T-helper 1 cell (primary cell): ENCODE data around the gene KIF26B.
"Not testable (repeated sequence)": the region's sequence is repeated elsewhere in the genome, so short reads cannot be mapped to it uniquely, and the experiment has no call there.

Source experiments
- DNase-seq, 5 donors: peaks; one replicate each; pipeline ENCODE4 v3.0.0-alpha.2; 2012 to 2020

KIF26B gene

DNA sequence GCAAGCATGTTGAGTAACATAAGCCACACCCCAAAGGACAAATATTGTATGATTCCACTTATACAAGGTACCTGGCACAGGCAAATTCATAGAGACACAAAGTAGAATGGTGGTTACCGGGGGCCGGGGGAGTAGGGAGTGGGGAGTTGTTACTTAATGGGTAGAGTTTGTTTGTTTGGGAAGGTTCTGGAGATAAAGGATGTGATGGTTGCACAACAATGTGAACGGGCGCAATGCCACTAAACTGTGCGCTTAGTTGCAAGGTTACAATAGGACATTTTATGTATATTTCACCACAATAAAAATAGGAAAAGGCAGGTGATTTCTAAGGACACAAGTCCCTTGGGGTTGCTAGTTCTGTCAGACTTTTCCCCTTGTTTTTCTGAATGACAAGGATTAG is 516.6 kb downstream of the KIF26B start:
- DNase-seq: no peak

DNA sequence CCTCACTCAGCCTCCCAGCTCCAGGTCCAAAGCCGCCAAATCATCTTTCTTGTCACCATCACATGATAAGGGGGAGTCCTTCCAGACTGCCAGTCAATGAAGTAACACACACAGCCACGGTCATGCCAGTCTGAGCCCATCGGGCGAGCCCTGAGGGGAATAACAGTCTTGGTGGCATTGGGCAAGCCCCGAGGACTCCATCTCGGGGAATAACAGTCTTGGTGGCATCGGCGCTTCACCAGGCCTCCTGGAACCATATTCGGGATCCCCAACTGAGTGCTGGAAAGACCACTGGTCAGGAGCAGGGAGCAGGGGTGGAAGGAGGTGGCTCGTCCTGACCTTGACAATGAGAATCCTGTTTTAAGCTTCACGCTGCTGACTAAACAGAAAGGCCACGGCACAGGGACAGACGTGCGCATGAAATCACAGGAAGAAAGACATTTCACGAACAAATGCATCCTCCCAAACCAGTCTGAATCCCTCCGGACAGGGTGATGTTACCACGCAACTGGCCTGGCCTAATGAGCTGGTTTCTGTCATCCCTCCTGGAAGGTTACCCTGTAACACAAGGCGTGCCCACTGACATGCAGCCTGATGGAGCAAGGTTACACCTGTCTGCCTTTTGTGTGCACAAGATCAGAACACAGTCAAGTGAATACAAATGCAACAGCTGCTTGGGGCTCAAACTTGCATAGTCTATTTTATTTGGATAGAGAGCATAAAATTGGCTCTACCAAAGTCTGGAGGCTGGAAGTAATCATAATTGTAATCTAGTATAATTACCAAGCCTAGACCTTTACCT is 517.4 kb downstream of the KIF26B start:
- no peak for DNase-seq

DNA sequence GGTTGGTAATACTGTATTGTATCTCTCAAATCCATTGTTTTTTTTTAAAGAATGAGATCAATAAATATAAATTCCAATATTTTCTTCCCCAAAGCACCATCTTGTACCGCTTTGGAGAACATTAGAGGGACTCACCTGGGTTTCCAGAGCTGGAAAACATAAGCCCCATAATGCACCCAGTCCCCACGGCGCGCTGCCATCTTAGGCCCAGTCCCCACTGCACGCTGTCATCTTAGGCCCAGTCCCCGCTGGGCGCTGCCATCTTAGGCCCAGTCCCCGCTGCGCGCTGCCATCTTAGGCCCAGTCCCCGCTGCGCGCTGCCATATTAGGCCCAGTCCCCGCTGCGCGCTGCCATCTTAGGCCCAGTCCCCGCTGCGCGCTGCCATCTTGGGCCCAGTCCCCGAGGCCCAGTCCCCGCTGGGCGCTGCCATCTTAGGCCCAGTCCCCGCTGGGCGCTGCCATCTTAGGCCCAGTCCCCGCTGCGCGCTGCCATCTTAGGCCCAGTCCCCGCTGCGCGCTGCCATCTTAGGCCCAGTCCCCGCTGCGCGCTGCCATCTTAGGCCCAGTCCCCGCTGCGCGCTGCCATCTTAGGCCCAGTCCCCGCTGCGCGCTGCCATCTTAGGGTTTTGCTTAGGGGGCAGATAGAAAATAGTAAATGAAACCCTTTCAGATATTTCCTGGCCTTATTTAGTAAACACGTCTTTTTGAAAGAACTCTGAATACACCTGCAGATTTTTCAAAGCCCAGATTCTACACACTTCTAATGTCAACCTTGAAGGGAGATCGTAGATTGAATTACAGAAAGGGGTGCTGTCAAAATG is 518.3 kb downstream of the KIF26B start:
- not testable (repeated sequence) for DNase-seq

DNA sequence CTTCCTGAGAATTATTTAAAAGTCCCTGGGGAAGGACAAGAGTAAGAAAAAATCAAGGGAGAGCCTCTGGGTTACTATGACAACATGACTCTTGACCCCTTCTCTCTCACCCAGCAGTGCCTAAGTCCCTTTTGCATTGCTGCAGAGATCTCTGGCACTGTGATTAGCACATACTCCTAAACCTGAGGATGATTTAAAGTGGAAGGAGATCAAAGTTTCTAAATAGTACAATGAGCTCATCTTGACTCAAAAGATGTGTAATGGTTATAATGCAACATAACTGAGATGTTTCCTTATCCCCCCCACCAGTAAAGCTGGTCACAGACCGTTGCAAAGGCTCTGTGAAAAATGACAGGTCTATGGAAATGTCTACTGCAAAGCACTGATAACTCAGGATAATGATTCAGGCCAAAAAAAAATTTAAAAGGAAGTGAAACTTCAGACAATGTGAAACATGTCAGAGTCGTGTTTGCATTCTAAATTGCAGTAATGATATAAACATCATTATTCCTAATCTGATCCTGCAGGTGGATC is 519.2 kb downstream of the KIF26B start:
- DNase-seq: no peak

DNA sequence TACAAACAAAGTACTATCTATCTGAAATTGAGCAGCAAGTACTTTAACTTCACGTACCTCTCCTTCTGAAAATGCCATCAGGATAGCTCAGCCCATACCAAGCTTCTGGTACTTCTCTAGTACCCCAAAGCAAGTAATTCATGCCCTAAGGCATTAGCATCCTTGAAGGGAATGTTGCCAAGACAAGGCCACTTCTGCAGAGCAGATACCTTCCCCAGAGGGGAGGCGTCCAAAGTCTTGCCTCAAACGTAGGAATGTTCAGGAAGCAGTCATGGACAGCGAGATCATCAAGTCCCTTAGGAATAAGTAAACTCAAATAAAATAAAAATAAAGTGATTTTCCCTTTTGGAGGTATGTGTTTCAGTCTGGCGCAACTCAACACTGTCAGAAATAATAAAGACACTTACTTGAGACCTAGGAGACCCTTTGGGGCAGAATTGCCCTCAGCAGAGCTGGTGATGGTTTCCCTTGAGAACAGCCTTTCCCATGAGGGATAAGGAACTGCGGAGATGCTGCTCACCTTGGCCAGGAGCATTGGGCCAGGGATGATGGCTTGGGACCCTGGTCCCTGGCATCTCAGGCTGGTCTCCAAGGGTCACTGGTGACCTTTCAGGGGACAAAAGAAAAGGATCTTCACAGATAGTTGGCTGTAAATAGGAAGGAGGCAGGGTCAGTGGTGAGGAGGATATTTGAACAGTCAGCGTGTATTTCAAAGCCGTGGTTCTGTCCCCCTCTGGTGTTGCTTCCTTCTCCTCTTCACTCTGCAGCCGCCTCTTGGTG is 522.9 kb downstream of the KIF26B start:
- DNase-seq: no peak

DNA sequence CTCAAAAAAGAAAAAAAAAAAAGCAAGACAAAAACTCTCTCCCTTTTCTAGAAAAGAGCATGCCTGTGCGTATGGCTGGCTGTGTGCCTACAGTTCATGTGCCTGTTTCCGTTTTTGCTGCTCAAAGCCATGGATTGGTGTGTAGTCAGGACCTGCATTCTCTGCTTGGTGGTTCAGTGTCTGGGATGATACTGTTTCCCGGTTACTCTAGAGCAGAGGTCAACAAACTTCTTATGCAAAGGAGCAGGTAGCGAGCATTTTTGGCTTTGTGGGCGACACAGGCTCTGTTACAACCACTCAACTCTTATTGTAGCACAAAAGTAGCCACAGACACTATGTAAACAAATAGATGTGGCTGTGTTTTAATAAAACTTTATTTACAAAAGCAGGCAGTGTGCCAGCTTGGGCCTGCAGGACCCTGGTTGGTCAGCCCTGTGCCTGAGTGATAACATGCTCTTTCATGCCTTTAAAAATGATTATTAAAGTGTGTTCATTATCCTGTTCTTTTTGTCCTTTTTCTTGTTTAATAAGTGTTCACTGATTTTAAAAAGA is 524.2 kb downstream of the KIF26B start:
- no peak for DNase-seq

GRCh38 chr1:245679821-245680780 is 525.3 kb downstream of the KIF26B start:
- no peak for DNase-seq

GRCh38 chr1:245682638-245683628 is 528.1 kb downstream of the KIF26B start:
- no peak for DNase-seq

DNA sequence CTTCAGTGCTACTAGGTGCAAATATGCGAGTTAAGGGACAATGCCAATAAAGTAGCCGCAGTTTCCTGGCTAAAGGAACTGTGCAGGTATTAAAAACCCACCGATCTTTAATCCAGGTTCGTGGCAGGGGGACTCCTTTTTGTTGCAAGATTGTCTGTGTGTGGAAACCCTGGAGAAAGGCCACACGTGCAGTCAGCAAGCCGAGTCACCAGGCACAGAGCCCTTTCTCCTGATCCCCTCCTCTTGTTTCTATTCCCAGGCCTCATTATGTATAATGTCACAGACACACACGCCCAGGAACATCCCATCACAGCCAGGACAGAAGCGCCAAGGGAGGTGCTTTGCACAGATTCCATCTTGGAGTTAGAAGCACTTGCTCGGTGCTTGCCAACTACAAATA is 528.9 kb downstream of the KIF26B start:
- no peak for DNase-seq

DNA sequence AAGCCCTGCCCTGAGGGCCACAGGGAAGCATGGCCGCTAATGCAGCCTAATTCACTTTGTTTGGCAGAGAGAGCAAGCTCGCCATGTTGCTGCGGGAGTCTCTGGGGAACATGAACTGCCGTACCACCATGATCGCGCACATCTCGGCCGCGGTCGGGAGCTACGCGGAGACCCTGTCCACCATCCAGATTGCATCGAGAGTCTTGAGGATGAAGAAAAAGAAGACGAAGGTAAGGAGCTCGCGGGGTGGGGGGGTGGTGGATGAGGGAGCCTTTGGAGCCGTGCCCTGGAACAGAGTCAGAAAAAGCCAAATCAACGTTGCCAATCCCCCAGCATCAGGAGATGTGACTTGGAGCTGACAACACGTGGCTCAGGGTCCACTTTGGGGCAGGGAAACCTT is 529.4 kb downstream of the KIF26B start:
- DNase-seq: no peak

DNA sequence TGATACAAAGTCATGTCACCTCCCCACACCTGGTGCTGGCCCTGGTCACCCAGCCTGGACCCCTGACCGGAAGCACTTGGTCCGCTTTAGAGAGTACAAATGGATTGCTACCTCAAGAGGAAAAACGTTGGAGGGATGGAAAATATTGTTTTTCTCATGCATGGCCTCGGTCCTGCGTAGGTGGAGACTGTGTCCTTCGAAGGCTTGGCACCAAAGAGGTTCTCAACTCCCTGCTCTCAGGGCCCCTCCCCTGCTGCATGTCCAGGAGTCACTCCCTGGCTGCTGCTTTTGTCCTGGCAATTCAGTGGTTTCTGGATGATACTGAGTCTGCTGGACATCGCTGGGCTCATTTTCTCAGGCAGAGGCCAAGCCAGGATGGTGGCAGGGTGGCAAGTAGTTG is 529.8 kb downstream of the KIF26B start:
- no peak for DNase-seq

- DNase-seq: no peak
These were observed 530.5 kb downstream of the KIF26B start for GRCh38 chr1:245685111-245685810.

DNA sequence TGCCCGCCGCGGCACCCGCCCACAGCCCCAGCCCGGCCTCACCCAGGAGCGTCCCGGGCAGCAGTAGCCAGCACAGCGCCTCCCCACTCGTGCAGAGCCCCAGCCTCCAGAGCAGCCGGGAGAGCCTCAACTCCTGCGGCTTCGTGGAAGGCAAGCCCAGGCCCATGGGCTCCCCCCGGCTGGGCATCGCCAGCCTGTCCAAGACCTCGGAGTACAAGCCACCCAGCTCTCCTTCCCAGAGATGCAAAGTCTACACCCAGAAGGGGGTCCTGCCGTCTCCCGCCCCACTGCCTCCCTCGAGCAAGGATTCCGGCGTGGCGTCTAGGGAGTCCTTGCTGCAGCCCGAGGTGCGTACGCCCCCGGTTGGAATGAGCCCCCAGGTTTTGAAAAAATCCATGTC is 531.2 kb downstream of the KIF26B start:
- DNase-seq: no peak

- no peak for DNase-seq
These were observed 531.8 kb downstream of the KIF26B start for GRCh38 chr1:245686446-245687030.

DNA sequence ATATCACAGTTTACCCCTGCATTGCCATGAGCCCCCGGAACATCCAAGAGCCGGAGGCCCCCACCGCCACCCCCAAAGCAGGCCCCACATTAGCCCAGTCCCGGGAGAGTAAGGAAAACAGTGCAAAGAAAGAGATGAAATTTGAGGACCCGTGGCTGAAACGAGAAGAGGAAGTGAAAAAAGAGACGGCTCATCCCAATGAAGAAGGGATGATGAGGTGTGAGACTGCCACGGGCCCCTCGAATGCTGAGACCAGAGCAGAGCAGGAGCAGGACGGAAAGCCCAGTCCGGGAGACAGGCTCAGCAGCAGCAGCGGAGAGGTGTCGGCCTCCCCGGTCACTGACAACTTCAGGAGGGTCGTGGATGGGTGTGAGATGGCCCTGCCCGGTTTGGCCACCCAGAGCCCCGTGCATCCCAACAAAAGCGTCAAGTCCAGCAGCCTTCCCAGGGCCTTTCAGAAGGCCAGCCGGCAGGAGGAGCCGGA is 532.4 kb downstream of the KIF26B start:
- no peak for DNase-seq

- no peak for DNase-seq
These were observed 533.1 kb downstream of the KIF26B start for GRCh38 chr1:245687636-245688535.

DNA sequence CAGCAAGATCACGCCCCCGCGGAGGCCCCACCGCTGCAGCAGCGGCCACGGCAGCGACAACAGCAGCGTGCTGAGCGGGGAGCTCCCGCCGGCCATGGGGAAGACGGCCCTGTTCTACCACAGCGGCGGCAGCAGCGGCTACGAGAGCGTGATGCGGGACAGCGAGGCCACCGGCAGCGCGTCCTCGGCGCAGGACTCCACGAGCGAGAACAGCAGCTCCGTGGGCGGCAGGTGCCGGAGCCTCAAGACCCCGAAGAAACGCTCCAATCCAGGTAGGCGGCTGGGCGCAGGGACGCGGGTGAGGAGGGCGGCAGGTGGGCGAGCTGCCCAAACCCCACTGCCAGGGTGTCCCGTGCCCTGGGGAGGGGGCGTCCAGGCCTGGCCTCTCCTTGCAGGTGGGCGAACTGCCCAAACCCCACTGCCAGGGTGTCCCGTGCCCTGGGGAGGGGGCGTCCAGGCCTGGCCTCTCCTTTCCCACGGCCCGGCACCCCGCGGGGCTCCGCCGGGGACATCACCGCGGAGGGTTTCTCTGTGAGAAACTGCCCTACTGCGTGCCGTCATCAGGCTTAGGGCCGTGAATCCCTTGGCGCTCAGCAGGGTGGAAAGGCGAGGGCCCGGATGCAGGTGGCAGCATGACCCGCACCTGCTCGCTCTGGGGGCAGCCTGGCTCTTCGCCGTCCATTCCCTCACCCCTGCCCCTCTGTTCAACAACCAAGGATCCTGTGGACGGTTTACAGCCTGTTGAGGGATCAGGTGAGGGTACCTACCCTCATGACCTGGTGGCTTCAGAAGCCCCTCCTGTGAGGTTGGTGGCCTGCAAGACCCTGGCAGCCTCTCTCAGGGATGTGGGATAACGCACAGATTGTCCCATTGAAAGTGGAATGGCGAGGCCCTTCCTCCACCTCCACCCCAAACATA is 534.0 kb downstream of the KIF26B start:
- no peak for DNase-seq
